Measurements from ENCODE around the gene WDR73. TPM values are rescaled to one million over a fixed set of nuclear protein-coding genes. Genes with fewer than 3 reads are reported as not detected.

WDR73 gene
- total and polyA plus RNA-seq, 2 donors (not counting 3 experiments of a cell fraction or from before 2014, with no cell fraction given), result 29.0 to 29.1 TPM

DNA sequence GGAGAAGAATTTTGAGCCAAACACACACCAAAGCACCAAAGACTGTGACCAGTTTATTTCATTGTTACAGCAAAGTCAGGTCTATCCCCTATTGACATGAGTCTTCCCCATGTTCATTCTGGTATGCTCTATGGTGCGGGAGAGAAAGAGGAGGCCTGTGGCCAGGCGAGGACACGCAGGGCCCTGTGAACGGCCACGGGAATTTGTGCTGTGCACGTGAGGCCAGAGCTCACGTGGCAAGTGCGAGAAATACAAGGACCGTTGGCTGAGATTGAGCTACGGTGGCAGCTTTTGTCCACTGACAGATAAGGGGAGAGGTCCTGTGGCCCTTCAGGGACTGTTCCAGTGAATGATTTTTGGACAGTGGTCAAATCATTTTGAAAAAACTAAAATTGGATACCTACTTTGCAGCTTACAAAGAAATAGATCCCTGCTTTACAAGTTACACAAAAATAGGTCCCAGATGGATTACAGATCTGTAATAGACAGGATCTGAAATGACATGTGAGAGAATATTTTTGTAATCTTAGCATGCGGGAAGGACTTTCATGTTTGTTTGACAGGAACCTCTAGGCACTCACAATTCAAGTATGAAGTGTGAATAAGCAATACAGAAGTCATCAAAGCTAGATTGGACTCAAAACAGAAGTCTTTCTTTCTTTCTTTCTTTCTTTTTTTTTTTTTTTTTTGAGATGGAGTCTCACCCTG, 44.1 kb downstream of the WDR73 start:
- Histone ChIP-seq H3K4me3 (replicated peaks in 1 of 3; ENCODE audit: insufficient read depth in 1 of 3, low read depth in 1 of 3, low read length in 3 of 3) (no peak overlapping the region), H3K4me1 (ENCODE audit: control insufficient read depth, extremely low read depth, insufficient read depth, low read length) (no peaks in the 10 kb centered on the region), H3K27me3 (ENCODE audit: control insufficient read depth in 2 of 2, insufficient read depth in 2 of 2, low read length in 2 of 2) (no peaks in the 10 kb centered on the region), H3K4me2 (ENCODE audit: insufficient read depth, low read length) (no peak overlapping the region), H3K36me3 (ENCODE audit: control insufficient read depth in 2 of 2, extremely low read depth in 1 of 2, insufficient read depth in 2 of 2, low read length in 2 of 2) (peaks cover 2 to 5% of the 10 kb centered on the region in 2 experiments), H3K79me2 (ENCODE audit: control insufficient read depth, insufficient read depth, low read length) (peaks cover 4% of the 10 kb centered on the region), H3K9me1 (replicated peaks; ENCODE audit: control insufficient read depth, extremely low read depth, insufficient read depth, low read length) (no peaks in the 10 kb centered on the region), H3K27ac (ENCODE audit: insufficient read depth, low read depth, low read length) (no peak overlapping the region), H3K9me3 (replicated peaks; ENCODE audit: control insufficient read depth, insufficient read depth, low read length) (no peaks in the 10 kb centered on the region), H2AFZ (ENCODE audit: low read depth, low read length) (no peak overlapping the region), H3K9ac (replicated peaks; ENCODE audit: extremely low read depth, insufficient read depth, low read length) (no peak overlapping the region), H4K20me1 (replicated peaks; ENCODE audit: control insufficient read depth, extremely low read depth, insufficient read depth, low read length) (no peaks in the 10 kb centered on the region)
- DNase-seq (ENCODE audit: low read depth, low spot score) (no peak), FAIRE-seq (no peak)
- ChIA-PET CTCF (interaction anchor here (1.2 kb wide), 1 partner anchor 11 kb away, joined by 5 read pairs; no protein-coding TSS in a partner anchor), POLR2A (no interaction called here)
- no TSS peak for BruUV-seq (replicated peaks)
- no peak for TF ChIP-seq EZH2 (IDR thresholded peaks at IDR 0.05; ENCODE audit: borderline replicate concordance, low read depth, low read length, severe bottlenecking)
- TF ChIP-seq POLR2AphosphoS5 (IDR thresholded peaks at IDR 0.05; ENCODE audit: insufficient read depth, low read depth, low read length), result no peak
- dilution Hi-C loops (cut with MboI; ENCODE audit: extremely low pct_ligation_motif_present, low sequenced_read_pairs) (no loop called here), intact Hi-C loops (cut with micrococcal nuclease) (no loop called here)

DNA sequence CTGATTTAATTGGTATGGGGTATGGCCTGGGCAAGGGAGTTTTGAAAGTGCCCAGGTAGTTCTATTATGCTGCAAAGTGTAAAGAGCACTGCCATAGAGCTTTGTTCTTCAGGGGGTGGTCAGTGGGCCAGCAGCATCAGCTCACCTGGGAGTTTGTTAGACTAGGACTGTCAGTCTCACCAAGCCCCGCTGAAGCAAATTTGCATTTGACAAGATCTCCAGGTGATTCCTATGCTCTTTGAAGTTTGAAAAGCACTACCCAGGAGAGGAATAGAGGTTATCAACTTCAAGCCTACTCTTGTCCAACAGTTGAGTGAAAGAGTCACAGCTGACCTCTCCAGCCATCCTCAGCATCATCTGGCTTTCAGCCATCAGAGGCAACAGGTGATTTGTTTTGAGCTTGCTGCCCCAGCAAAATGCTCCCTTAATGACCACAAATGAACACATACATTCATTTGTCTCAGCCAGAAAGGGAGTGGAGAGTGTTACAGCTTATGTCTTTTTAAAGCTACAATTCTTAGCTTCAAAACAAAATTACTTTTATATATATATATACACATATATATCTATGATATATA, 45.3 kb downstream of the WDR73 start:
- H4K20me1 ChIP-seq (replicated peaks; ENCODE audit: control insufficient read depth, extremely low read depth, insufficient read depth, low read length), result no peaks in the 10 kb centered on the region
- intact Hi-C loops (cut with micrococcal nuclease), result no loop called here
- no peak overlapping the region for H2AFZ ChIP-seq (ENCODE audit: low read depth, low read length)
- H3K9me1 ChIP-seq (replicated peaks; ENCODE audit: control insufficient read depth, extremely low read depth, insufficient read depth, low read length), result no peaks in the 10 kb centered on the region
- DNase-seq (ENCODE audit: low read depth, low spot score) (no peak), FAIRE-seq (no peak)
- no peaks in the 10 kb centered on the region for H3K9me3 ChIP-seq (replicated peaks; ENCODE audit: control insufficient read depth, insufficient read depth, low read length)
- no peaks in the 10 kb centered on the region for H3K4me1 ChIP-seq (ENCODE audit: control insufficient read depth, extremely low read depth, insufficient read depth, low read length)
- CTCF ChIA-PET, result interaction anchor here (0.8 to 1.2 kb wide), 2 partner anchors 10 to 21 kb away, joined by 3 to 5 read pairs; no protein-coding TSS in a partner anchor
- POLR2A ChIA-PET, result interaction anchor here (0.6 kb wide), 1 partner anchor 10 kb away, joined by 4 read pairs; no protein-coding TSS in a partner anchor
- no peak overlapping the region for H3K4me3 ChIP-seq (replicated peaks in 1 of 3; ENCODE audit: insufficient read depth in 1 of 3, low read depth in 1 of 3, low read length in 3 of 3)
- H3K27ac ChIP-seq (ENCODE audit: insufficient read depth, low read depth, low read length), result no peak overlapping the region
- TF ChIP-seq FOS (IDR thresholded peaks at IDR 0.05; ENCODE audit: borderline replicate concordance, insufficient read depth, low read length), result no peak
- TF ChIP-seq GATA2 (IDR thresholded peaks at IDR 0.05; ENCODE audit: insufficient read depth, insufficient read length, low read depth, low read length), result no peak
- TF ChIP-seq, protein P1, sequence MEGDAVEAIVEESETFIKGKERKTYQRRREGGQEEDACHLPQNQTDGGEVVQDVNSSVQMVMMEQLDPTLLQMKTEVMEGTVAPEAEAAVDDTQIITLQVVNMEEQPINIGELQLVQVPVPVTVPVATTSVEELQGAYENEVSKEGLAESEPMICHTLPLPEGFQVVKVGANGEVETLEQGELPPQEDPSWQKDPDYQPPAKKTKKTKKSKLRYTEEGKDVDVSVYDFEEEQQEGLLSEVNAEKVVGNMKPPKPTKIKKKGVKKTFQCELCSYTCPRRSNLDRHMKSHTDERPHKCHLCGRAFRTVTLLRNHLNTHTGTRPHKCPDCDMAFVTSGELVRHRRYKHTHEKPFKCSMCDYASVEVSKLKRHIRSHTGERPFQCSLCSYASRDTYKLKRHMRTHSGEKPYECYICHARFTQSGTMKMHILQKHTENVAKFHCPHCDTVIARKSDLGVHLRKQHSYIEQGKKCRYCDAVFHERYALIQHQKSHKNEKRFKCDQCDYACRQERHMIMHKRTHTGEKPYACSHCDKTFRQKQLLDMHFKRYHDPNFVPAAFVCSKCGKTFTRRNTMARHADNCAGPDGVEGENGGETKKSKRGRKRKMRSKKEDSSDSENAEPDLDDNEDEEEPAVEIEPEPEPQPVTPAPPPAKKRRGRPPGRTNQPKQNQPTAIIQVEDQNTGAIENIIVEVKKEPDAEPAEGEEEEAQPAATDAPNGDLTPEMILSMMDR (IDR thresholded peaks at IDR 0.05; ENCODE audit: extremely low read depth in 1 of 2, insufficient read depth in 1 of 2, low read depth in 1 of 2, low read length in 2 of 2), result no peak
- TF ChIP-seq, protein P2, sequence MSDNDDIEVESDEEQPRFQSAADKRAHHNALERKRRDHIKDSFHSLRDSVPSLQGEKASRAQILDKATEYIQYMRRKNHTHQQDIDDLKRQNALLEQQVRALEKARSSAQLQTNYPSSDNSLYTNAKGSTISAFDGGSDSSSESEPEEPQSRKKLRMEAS (IDR thresholded peaks at IDR 0.05; ENCODE audit: insufficient read depth, insufficient read length), result no peak
- no peak for TF ChIP-seq POLR2AphosphoS5 (IDR thresholded peaks at IDR 0.05; ENCODE audit: insufficient read depth, low read depth, low read length)
- TF ChIP-seq MYC (IDR thresholded peaks at IDR 0.05; ENCODE audit: low read depth, low read length), result no peak
- no peak for TF ChIP-seq EZH2 (IDR thresholded peaks at IDR 0.05; ENCODE audit: borderline replicate concordance, low read depth, low read length, severe bottlenecking)
- TF ChIP-seq POLR2A (IDR thresholded peaks at IDR 0.05; ENCODE audit: low read depth, low read length), result no peak
- no peak for TF ChIP-seq JUN (IDR thresholded peaks at IDR 0.05; ENCODE audit: borderline replicate concordance, insufficient read depth, insufficient read length, low read depth)
- no TSS peak for BruUV-seq (replicated peaks)
- no peaks in the 10 kb centered on the region for H3K27me3 ChIP-seq (ENCODE audit: control insufficient read depth in 2 of 2, insufficient read depth in 2 of 2, low read length in 2 of 2)
- H3K79me2 ChIP-seq (ENCODE audit: control insufficient read depth, insufficient read depth, low read length), result peaks cover 4% of the 10 kb centered on the region
- peaks cover 7 to 10% of the 10 kb centered on the region in 2 experiments for H3K36me3 ChIP-seq (ENCODE audit: control insufficient read depth in 2 of 2, extremely low read depth in 1 of 2, insufficient read depth in 2 of 2, low read length in 2 of 2)
- no peak overlapping the region for H3K9ac ChIP-seq (replicated peaks; ENCODE audit: extremely low read depth, insufficient read depth, low read length)
- no peak overlapping the region for H3K4me2 ChIP-seq (ENCODE audit: insufficient read depth, low read length)
- dilution Hi-C loops (cut with MboI; ENCODE audit: extremely low pct_ligation_motif_present, low sequenced_read_pairs), result no loop called here
